Measurements from ENCODE around the gene TRIML1. TPM values are rescaled to one million over a fixed set of nuclear protein-coding genes. Genes with fewer than 3 reads are reported as not detected.

TRIML1 gene
- total RNA-seq, 4 donors from 2014 or later = not detected

DNA sequence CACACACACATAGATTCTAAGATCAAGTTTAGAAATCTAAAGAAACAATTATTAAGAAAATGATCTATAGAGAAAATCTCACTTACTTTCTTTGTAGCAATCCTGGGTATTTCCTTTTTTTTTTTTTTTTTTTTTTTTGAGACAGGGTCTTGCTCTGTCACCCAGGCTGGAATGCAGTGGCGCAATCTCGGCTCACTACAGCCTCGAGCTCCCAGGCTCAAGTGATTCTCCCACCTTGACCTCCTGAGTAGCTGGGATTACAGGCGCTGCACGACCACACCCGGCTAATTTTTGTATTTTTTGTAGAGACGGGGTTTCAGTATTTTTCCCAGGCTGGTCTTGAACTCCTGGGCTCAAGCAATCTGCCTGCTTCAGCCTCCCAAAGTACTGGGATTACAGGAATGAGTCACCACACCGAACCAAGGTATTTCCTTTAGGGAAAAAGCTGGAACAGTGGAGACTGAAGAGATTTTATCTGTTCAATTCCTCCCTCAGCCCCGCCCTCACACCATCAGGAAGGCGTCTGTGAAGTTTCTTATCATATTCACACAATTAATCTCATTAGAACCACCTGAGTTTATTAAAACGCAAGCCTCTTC lies 30.0 kb upstream of the TRIML1 start, which contains the start of gene TRIML2:
Gene TRIML2 (minus strand): TSS at position 447 of the 599 bp plus-strand sequence. CDS start 4,235 bp downstream, outside the sequence.
- no peaks in the 10 kb centered on the region for H3K36me3 ChIP-seq

DNA sequence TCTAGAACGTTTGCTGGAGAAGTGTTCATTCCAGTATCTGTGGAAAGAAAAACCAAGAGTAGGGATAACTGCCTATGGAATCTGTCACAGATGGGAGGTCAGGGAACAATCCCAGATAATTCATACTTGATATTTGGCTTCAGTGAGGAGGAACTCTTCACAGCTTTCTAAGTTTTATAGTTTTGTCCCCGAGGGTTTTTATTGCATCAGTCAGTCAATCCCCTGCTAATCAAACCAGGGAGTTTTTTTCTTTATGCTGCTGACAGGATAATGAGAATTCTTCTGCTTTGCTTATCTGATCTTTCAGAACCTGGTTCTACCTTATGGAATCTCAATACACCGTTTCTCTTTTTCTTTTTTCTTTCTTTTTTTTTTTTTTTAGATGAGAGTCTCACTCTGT lies 29.2 kb upstream of the TRIML1 start:
- WGBS = 49% methylated on average over 3 of the region's 3 CpGs
- TF ChIP-seq POLR2AphosphoS5 (IDR thresholded peaks at IDR 0.05) (no peak), EP300 (IDR thresholded peaks at IDR 0.05) (no peak), POLR2A (IDR thresholded peaks at IDR 0.05; ENCODE audit: low read depth) (no peak)
- TF ChIP-seq, protein P1, sequence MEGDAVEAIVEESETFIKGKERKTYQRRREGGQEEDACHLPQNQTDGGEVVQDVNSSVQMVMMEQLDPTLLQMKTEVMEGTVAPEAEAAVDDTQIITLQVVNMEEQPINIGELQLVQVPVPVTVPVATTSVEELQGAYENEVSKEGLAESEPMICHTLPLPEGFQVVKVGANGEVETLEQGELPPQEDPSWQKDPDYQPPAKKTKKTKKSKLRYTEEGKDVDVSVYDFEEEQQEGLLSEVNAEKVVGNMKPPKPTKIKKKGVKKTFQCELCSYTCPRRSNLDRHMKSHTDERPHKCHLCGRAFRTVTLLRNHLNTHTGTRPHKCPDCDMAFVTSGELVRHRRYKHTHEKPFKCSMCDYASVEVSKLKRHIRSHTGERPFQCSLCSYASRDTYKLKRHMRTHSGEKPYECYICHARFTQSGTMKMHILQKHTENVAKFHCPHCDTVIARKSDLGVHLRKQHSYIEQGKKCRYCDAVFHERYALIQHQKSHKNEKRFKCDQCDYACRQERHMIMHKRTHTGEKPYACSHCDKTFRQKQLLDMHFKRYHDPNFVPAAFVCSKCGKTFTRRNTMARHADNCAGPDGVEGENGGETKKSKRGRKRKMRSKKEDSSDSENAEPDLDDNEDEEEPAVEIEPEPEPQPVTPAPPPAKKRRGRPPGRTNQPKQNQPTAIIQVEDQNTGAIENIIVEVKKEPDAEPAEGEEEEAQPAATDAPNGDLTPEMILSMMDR (IDR thresholded peaks at IDR 0.05) = no peak
- no peaks in the 10 kb centered on the region for H3K4me1 ChIP-seq

More for the DNA sequence above, 30.0 kb upstream of the TRIML1 start, which contains the start of gene TRIML2:
- H3K27ac ChIP-seq (replicated peaks in 1 of 4) = no peak within 1 kb of the TSS
- 71% methylated on average over 11 of the region's 11 CpGs for WGBS
- H3K9me3 ChIP-seq = no peaks in the 10 kb centered on the region
- no peaks in the 10 kb centered on the region for H3K4me1 ChIP-seq
- intact Hi-C loops (cut with DNase I) = no loop called here
- no peak for DNase-seq (ENCODE audit: extremely low spot score)
- no peak within 1 kb of the TSS for H3K4me3 ChIP-seq
- no peak for TF ChIP-seq POLR2AphosphoS5 (IDR thresholded peaks at IDR 0.05)
- no peaks in the 10 kb centered on the region for H3K27me3 ChIP-seq

DNA sequence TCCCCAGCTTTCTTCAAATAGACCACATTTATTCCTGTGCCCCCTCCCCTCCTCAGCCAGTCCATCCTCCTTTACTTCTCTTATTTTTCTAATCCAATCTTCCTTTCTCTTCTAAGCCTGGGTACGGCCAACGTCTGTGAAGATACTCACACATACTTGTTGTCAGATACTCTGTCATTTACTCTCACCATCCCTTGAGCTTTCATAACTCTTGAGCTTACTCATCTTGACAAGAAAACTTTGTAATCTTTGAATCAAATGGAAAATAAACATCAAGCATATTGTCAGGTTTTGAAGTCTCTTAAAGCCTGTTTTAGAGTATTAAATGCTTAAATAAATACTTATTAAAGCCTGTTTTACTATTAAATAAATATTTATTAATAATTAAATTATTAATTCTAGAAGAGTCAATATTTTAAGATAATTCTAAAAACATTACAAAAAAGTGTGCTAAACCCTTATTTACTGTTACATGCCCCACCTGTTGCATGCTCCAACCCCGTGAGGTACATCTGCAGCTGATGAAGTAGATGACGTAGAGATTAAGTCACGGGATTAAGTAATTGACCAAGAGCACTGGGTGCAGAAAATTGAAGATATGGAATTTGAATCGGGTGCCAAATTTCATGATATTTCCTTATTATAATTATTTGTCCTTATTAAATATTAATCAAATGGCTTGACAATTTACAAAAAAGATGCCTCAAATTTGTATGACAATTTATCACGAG lies 28.3 kb upstream of the TRIML1 start:
- whole genome bisulfite sequencing = 74% methylated on average over 7 of the region's 7 CpGs
- no peaks in the 10 kb centered on the region for H3K9me3 ChIP-seq
- TF ChIP-seq POLR2A (IDR thresholded peaks at IDR 0.05; ENCODE audit: low read depth) (no peak), POLR2AphosphoS5 (IDR thresholded peaks at IDR 0.05) (no peak), EP300 (IDR thresholded peaks at IDR 0.05) (no peak)
- TF ChIP-seq, protein P1 (IDR thresholded peaks at IDR 0.05) = no peak
- intact Hi-C loops (cut with DNase I) = no loop called here
- no peaks in the 10 kb centered on the region for H3K27me3 ChIP-seq
- no peaks in the 10 kb centered on the region for H3K36me3 ChIP-seq
- DNase-seq (ENCODE audit: extremely low spot score) = no peak
- no peak overlapping the region for H3K4me3 ChIP-seq
- no peaks in the 10 kb centered on the region for H3K4me1 ChIP-seq
- H3K27ac ChIP-seq (replicated peaks in 1 of 4) = no peak overlapping the region

More for the DNA sequence above, 29.2 kb upstream of the TRIML1 start:
- intact Hi-C loops (cut with DNase I) = no loop called here
- Histone ChIP-seq H3K27me3 (no peaks in the 10 kb centered on the region), H3K27ac (replicated peaks in 1 of 4) (no peak overlapping the region), H3K36me3 (no peaks in the 10 kb centered on the region), H3K9me3 (no peaks in the 10 kb centered on the region), H3K4me3 (no peak overlapping the region)
- DNase-seq (ENCODE audit: extremely low spot score) = no peak

DNA sequence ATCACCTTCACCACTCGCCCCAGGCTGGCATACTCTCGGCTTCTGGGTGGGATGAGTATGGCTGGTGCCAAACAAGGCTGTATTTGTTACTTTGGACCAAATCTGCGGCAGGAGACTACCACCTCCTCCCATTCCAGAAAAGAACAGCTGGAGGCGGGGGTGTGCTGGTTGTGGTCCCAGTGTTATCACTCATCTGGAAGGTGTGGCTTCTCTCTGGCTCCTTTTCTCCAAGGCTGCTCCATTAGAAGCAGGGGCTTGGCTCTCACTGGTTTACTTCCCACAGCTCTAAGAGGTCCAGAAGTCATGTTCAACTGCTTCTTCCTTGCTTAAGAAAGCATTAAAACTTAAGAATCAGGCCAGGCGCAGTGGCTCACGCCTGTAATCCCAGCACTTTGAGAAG lies 27.3 kb upstream of the TRIML1 start:
- H3K27me3 ChIP-seq = no peaks in the 10 kb centered on the region
- no peak for DNase-seq (ENCODE audit: extremely low spot score)
- H3K4me1 ChIP-seq = no peaks in the 10 kb centered on the region
- TF ChIP-seq POLR2AphosphoS5 (IDR thresholded peaks at IDR 0.05) (no peak), EP300 (IDR thresholded peaks at IDR 0.05) (no peak), POLR2A (IDR thresholded peaks at IDR 0.05; ENCODE audit: low read depth) (no peak)
- TF ChIP-seq, protein P1 (IDR thresholded peaks at IDR 0.05) = no peak
- H3K9me3 ChIP-seq = no peaks in the 10 kb centered on the region
- H3K4me3 ChIP-seq = no peak overlapping the region
- peak overlapping the region in 1 of 4 donors; percentile 34 for H3K27ac ChIP-seq (replicated peaks in 1 of 4)
- H3K36me3 ChIP-seq = no peaks in the 10 kb centered on the region
- intact Hi-C loops (cut with DNase I) = no loop called here
- 67% methylated on average over 4 of the region's 6 CpGs for WGBS

DNA sequence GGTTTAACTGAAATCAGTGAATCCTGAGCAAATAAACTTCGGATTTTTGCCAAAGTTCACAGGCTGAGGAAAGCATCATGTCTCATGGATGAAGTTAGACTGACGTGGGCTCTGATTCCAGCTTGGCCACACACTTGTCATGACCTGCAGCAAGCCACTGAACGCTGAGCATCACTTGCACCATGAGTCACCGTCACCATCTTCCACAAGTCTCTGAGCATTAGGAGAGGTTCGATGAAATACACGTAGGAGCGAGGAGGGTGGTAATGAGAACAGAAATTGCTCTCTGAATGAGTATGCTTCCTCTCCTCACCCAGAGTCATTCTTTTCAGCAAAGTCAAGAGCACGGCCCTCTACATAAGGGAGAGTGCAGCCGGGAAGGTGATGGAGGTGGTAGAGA lies 26.1 kb upstream of the TRIML1 start:
- Histone ChIP-seq H3K4me1 (no peaks in the 10 kb centered on the region), H3K9me3 (no peaks in the 10 kb centered on the region), H3K4me3 (no peak overlapping the region), H3K36me3 (no peaks in the 10 kb centered on the region), H3K27me3 (no peaks in the 10 kb centered on the region), H3K27ac (replicated peaks in 1 of 4) (no peak overlapping the region)
- TF ChIP-seq POLR2AphosphoS5 (IDR thresholded peaks at IDR 0.05) (no peak), EP300 (IDR thresholded peaks at IDR 0.05) (no peak), POLR2A (IDR thresholded peaks at IDR 0.05; ENCODE audit: low read depth) (no peak)
- TF ChIP-seq, protein P1 (IDR thresholded peaks at IDR 0.05) = no peak
- WGBS = 94% methylated on average over 9 of the region's 9 CpGs
- intact Hi-C loops (cut with DNase I) = no loop called here
- DNase-seq (ENCODE audit: extremely low spot score) = no peak
